Subcutaneous adipose tissue (tissue), 4 donors: ENCODE results near the gene PGA4. TPM values are rescaled to one million over a fixed set of nuclear protein-coding genes. Genes with fewer than 3 reads are reported as not detected.

Experiments used
- CTCF ChIP-seq: fragments of 450-650 bp; IDR thresholded peaks from one replicate; pipeline ENCODE4 v1.5.1; 2016; ENCODE audit warnings: low read depth, mild to moderate bottlenecking, control low read depth, antibody characterized with exemption, moderate library complexity
- total RNA-seq, 4 donors: library from RNA; depleted of rRNA; stranded (reverse); fragments of >200 nt; gene quantifications; one replicate each; pipeline ENCODE4 v1.1.0, GENCODE V29; 2016

The PGA4 gene
- total RNA-seq, 4 donors from 2014 or later, result 1.3 to 44.5 (median 24.4) TPM

GRCh38 chr11:61267437-61267841, 45.3 kb downstream of the PGA4 start:
- TF ChIP-seq CTCF, result no peak

- no peak for TF ChIP-seq CTCF
Observed at GRCh38 chr11:61268588-61269250, 46.6 kb downstream of the PGA4 start.

- TF ChIP-seq CTCF, result no peak
Observed at GRCh38 chr11:61270354-61271076, 48.4 kb downstream of the PGA4 start.

GRCh38 chr11:61272731-61273130, 50.6 kb downstream of the PGA4 start:
- TF ChIP-seq CTCF, result no peak

GRCh38 chr11:61273178-61274078, 51.3 kb downstream of the PGA4 start:
- no peak for TF ChIP-seq CTCF

- no peak for TF ChIP-seq CTCF
Observed at GRCh38 chr11:61274084-61274483, 51.9 kb downstream of the PGA4 start.

GRCh38 chr11:61275191-61275590, 53.0 kb downstream of the PGA4 start:
- no peak for TF ChIP-seq CTCF
